Measurements from ENCODE around the gene SCP2.

The SCP2 gene

DNA sequence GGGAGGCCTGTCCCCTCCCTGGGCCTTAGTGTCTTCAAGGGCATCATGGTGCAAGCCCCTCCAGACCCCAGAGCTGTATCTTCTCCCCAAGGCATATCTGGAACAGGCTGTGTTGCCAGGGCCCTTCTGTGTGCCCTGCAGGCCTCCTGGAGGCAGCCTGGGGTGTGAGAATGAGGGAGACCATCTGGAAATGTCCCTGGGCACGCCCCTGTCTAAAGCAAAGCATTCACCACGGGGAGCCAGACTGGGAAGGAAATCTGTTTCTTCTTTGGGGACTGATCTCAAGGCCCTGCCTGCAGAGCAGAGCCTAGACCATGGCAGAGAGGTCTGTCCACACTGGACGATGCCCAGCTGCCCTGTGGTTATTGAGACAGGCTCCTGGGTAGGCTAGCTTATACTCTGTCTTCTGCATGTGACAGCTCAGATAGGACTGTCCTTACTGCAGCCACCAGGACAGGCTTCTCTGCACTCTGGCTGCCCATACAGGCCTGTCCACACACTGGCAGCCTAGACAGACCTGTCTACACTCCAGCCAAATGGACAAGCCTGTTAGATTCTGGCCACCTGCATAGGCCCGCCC lies 159.5 kb downstream of the SCP2 start:
- Histone ChIP-seq H3K9me2 (replicated peaks; ENCODE audit: control insufficient read depth, low read length) (no peaks in the 10 kb centered on the region), H3K36me3 (ENCODE audit: control insufficient read depth, low read length) (no peaks in the 10 kb centered on the region), H4K20me1 (ENCODE audit: control insufficient read depth, insufficient read depth, low read depth, low read length) (no peaks in the 10 kb centered on the region), H3F3A (ENCODE audit: control insufficient read depth, insufficient read depth) (no peaks in the 10 kb centered on the region), H3K9me3 (ENCODE audit: control insufficient read depth, insufficient read depth, low read length) (no peaks in the 10 kb centered on the region), H3K27ac (ENCODE audit: low read depth, low read length) (no peak overlapping the region), H3K27me3 (ENCODE audit: control insufficient read depth, low read length) (no peaks in the 10 kb centered on the region), H3K4me3 (ENCODE audit: low read length) (no peak overlapping the region), H3K4me2 (ENCODE audit: low read length) (no peak overlapping the region), H3K4me1 (ENCODE audit: control insufficient read depth, low read length) (no peaks in the 10 kb centered on the region), H3K79me2 (ENCODE audit: control insufficient read depth, low read length) (no peaks in the 10 kb centered on the region)
- TF ChIP-seq, protein P1, sequence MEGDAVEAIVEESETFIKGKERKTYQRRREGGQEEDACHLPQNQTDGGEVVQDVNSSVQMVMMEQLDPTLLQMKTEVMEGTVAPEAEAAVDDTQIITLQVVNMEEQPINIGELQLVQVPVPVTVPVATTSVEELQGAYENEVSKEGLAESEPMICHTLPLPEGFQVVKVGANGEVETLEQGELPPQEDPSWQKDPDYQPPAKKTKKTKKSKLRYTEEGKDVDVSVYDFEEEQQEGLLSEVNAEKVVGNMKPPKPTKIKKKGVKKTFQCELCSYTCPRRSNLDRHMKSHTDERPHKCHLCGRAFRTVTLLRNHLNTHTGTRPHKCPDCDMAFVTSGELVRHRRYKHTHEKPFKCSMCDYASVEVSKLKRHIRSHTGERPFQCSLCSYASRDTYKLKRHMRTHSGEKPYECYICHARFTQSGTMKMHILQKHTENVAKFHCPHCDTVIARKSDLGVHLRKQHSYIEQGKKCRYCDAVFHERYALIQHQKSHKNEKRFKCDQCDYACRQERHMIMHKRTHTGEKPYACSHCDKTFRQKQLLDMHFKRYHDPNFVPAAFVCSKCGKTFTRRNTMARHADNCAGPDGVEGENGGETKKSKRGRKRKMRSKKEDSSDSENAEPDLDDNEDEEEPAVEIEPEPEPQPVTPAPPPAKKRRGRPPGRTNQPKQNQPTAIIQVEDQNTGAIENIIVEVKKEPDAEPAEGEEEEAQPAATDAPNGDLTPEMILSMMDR (IDR thresholded peaks at IDR 0.05; ENCODE audit: low read depth, low read length, poor library complexity, severe bottlenecking): no peak
- TF ChIP-seq EZH2phosphoT487 (IDR thresholded peaks at IDR 0.05; ENCODE audit: borderline replicate concordance, low read length): no peak

- Histone ChIP-seq H3K27me3 (ENCODE audit: control insufficient read depth, low read length) (no peaks in the 10 kb centered on the region), H4K20me1 (ENCODE audit: control insufficient read depth, insufficient read depth, low read depth, low read length) (no peaks in the 10 kb centered on the region), H3K27ac (ENCODE audit: low read depth, low read length) (no peak overlapping the region), H3F3A (ENCODE audit: control insufficient read depth, insufficient read depth) (no peaks in the 10 kb centered on the region), H3K36me3 (ENCODE audit: control insufficient read depth, low read length) (no peaks in the 10 kb centered on the region), H3K9me3 (ENCODE audit: control insufficient read depth, insufficient read depth, low read length) (no peaks in the 10 kb centered on the region), H3K4me2 (ENCODE audit: low read length) (no peak overlapping the region), H3K4me3 (ENCODE audit: low read length) (no peak overlapping the region), H3K4me1 (ENCODE audit: control insufficient read depth, low read length) (no peaks in the 10 kb centered on the region), H3K9me2 (replicated peaks; ENCODE audit: control insufficient read depth, low read length) (no peaks in the 10 kb centered on the region), H3K79me2 (ENCODE audit: control insufficient read depth, low read length) (no peaks in the 10 kb centered on the region)
- TF ChIP-seq, protein P1 (IDR thresholded peaks at IDR 0.05; ENCODE audit: low read depth, low read length, poor library complexity, severe bottlenecking): no peak
- TF ChIP-seq EZH2phosphoT487 (IDR thresholded peaks at IDR 0.05; ENCODE audit: borderline replicate concordance, low read length): no peak
These were observed 160.5 kb downstream of the SCP2 start for GRCh38 chr1:53087332-53088285.

DNA sequence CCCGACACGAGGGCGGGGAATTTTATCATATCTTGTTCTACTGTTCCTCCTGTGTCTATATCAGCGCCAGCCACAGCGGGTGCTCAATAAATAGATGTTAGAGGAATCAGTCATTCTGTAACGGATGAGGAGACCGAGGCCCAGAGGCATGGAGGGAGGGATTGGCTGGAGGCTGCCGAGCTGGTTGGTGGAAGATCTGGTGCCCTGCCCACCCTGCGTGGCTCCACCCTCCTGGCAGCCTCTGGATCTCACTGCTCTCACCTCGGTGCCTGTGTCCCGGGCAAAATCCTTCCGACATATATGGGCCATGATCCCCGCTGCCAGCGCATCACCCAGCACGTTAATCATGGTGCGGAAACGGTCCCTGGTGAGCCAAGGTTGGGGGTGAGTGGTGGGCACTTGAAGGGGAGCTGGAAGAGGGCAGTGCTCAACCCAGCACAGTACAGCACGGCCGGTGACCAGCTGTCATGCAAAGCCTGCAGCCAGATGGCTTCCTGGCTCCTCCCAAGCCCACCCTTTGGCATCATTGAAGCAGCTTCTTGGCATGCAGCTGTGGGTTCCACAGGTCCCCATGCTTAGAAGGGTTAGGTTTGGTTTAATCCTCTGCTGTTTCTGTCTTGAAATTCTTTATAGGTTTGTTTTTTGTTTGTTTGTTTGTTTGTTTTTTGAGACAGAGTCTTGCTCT lies 161.7 kb downstream of the SCP2 start:
- no peak for TF ChIP-seq EZH2phosphoT487 (IDR thresholded peaks at IDR 0.05; ENCODE audit: borderline replicate concordance, low read length)
- TF ChIP-seq, protein P1 (IDR thresholded peaks at IDR 0.05; ENCODE audit: low read depth, low read length, poor library complexity, severe bottlenecking): no peak
- H3K9me2 ChIP-seq (replicated peaks; ENCODE audit: control insufficient read depth, low read length): no peaks in the 10 kb centered on the region
- H3K4me1 ChIP-seq (ENCODE audit: control insufficient read depth, low read length): no peaks in the 10 kb centered on the region
- no peaks in the 10 kb centered on the region for H3K27me3 ChIP-seq (ENCODE audit: control insufficient read depth, low read length)
- H3K9me3 ChIP-seq (ENCODE audit: control insufficient read depth, insufficient read depth, low read length): no peaks in the 10 kb centered on the region
- no peaks in the 10 kb centered on the region for H3F3A ChIP-seq (ENCODE audit: control insufficient read depth, insufficient read depth)
- H3K36me3 ChIP-seq (ENCODE audit: control insufficient read depth, low read length): no peaks in the 10 kb centered on the region
- no peaks in the 10 kb centered on the region for H4K20me1 ChIP-seq (ENCODE audit: control insufficient read depth, insufficient read depth, low read depth, low read length)
- no peak overlapping the region for H3K4me3 ChIP-seq (ENCODE audit: low read length)
- H3K27ac ChIP-seq (ENCODE audit: low read depth, low read length): no peak overlapping the region
- no peaks in the 10 kb centered on the region for H3K79me2 ChIP-seq (ENCODE audit: control insufficient read depth, low read length)
- H3K4me2 ChIP-seq (ENCODE audit: low read length): no peak overlapping the region

Measured in DOHH2 (cell line).